WTC11 (cell line): Measurements from ENCODE around the gene TNNT3. TPM values are rescaled to one million over a fixed set of nuclear protein-coding genes. Genes with fewer than 3 reads are reported as not detected.

Experiments
- ATAC-seq: fragments of 200-7000 bp; cut with Tn5 transposase; 2 replicates; pipeline ENCODE4 v1.10.0; 2021; ENCODE audit warnings: mild to moderate bottlenecking, moderate library complexity
- CTCF ChIA-PET: fragments of 300-600 bp; sonication (Branson Sonifier 250); formaldehyde crosslinking; loops from one replicate; lab custom pipeline; 2021; ENCODE audit warnings: antibody characterized with exemption; lab: Charles Lee
- POLR2A ChIA-PET: fragments of 350-600 bp; sonication (Branson Sonifier 250); formaldehyde crosslinking; loops from one replicate; lab custom pipeline; 2021; ENCODE audit warnings: antibody characterized with exemption; lab: Charles Lee
- DNase-seq: peaks from one replicate; pipeline ENCODE4 v3.0.0; 2021; ENCODE audit warnings: low spot score
- H3K27ac Mint-ChIP-seq: 2 replicates; pipeline ENCODE4 v1.8.0; 2021; ENCODE audit warnings: mixed read lengths
- H3K27me3 Mint-ChIP-seq: 2 replicates; pipeline ENCODE4 v1.8.0; 2021; ENCODE audit warnings: low read depth, mild to moderate bottlenecking, moderate library complexity, mixed read lengths
- H3K36me3 Mint-ChIP-seq: 2 replicates; pipeline ENCODE4 v1.8.0; 2021; ENCODE audit warnings: mixed read lengths
- H3K4me1 Mint-ChIP-seq: 2 replicates; pipeline ENCODE4 v1.8.0; 2022; ENCODE audit warnings: mixed read lengths
- H3K4me3 Mint-ChIP-seq: 2 replicates; pipeline ENCODE4 v1.8.0; 2021; ENCODE audit warnings: mild to moderate bottlenecking, moderate library complexity, mixed read lengths
- H3K9me3 Mint-ChIP-seq: 2 replicates; pipeline ENCODE4 v1.8.0; 2021; ENCODE audit warnings: mixed read lengths
- CBFB ChIP-seq: sonication (generic); formaldehyde crosslinking; IDR thresholded peaks from 2 replicates; pipeline ENCODE4 v1.8.1; 2022; ENCODE audit warnings: mild to moderate bottlenecking, low read depth, missing genetic modification reagents
- ELF4 ChIP-seq: sonication (generic); formaldehyde crosslinking; IDR thresholded peaks from 2 replicates; pipeline ENCODE4 v1.8.1; 2022; ENCODE audit warnings: low read depth, mild to moderate bottlenecking, moderate library complexity, missing genetic modification reagents
- FOXK1 ChIP-seq: sonication (generic); formaldehyde crosslinking; IDR thresholded peaks from 2 replicates; pipeline ENCODE4 v1.8.0; 2022; ENCODE audit warnings: mild to moderate bottlenecking, moderate library complexity, missing genetic modification reagents
- GRHL2 ChIP-seq: fragments of 250-450 bp; sonication (Bioruptor Pico); IDR thresholded peaks from 2 replicates; pipeline ENCODE4 v1.8.0; 2022; ENCODE audit warnings: mild to moderate bottlenecking, moderate library complexity; ENCODE audit not compliant: insufficient replicate concordance, severe bottlenecking
- MXD4 ChIP-seq: fragments of 250-450 bp; sonication (Bioruptor Pico); IDR thresholded peaks from 2 replicates; pipeline ENCODE4 v1.8.0; 2021; ENCODE audit warnings: mild to moderate bottlenecking, moderate library complexity, borderline replicate concordance
- MYBL2 ChIP-seq: sonication (generic); formaldehyde crosslinking; IDR thresholded peaks from 2 replicates; pipeline ENCODE4 v1.8.1; 2023; ENCODE audit warnings: mild to moderate bottlenecking, moderate library complexity, missing genetic modification reagents
- NFE2L1 ChIP-seq: sonication (generic); formaldehyde crosslinking; IDR thresholded peaks from 2 replicates; pipeline ENCODE4 v1.8.1; 2023; ENCODE audit warnings: missing genetic modification reagents
- NR1H2 ChIP-seq: sonication (generic); formaldehyde crosslinking; IDR thresholded peaks from 2 replicates; pipeline ENCODE4 v1.9.0; 2021; ENCODE audit warnings: mild to moderate bottlenecking, moderate library complexity, missing genetic modification reagents
- NR2C2 ChIP-seq: sonication (generic); formaldehyde crosslinking; IDR thresholded peaks from 2 replicates; pipeline ENCODE4 v1.8.0; 2022; ENCODE audit warnings: mild to moderate bottlenecking, missing genetic modification reagents
- PRRX2 ChIP-seq: fragments of 250-450 bp; sonication (Bioruptor Pico); IDR thresholded peaks from 2 replicates; pipeline ENCODE4 v1.8.0; 2021; ENCODE audit warnings: mild to moderate bottlenecking
- RORB ChIP-seq: fragments of 250-450 bp; sonication (Bioruptor Pico); IDR thresholded peaks from 2 replicates; pipeline ENCODE4 v1.9.0; 2021; ENCODE audit warnings: mild to moderate bottlenecking
- SMAD3 ChIP-seq: sonication (generic); formaldehyde crosslinking; IDR thresholded peaks from 2 replicates; pipeline ENCODE4 v1.8.0; 2022; ENCODE audit warnings: missing genetic modification reagents, mild to moderate bottlenecking, borderline replicate concordance
- ZNF317 ChIP-seq: sonication (generic); formaldehyde crosslinking; IDR thresholded peaks from 2 replicates; pipeline ENCODE4 v1.8.1; 2023; ENCODE audit warnings: low read depth, mild to moderate bottlenecking, moderate library complexity, missing genetic modification reagents, borderline replicate concordance
- ZNF423 ChIP-seq: fragments of 250-450 bp; sonication (Bioruptor Pico); IDR thresholded peaks from 2 replicates; pipeline ENCODE4 v2.1.2; 2022; ENCODE audit warnings: mild to moderate bottlenecking, moderate library complexity
- total RNA-seq: library from RNA; stranded (reverse); gene quantifications from 3 replicates; pipeline ENCODE4 v1.2.3, GENCODE V29; 2021
- TF ChIP-seq, protein P1 (sequence below): sonication (generic); formaldehyde crosslinking; IDR thresholded peaks from 2 replicates; pipeline ENCODE4 v1.8.0; 2022; ENCODE audit warnings: mild to moderate bottlenecking, missing genetic modification reagents
- TF ChIP-seq, protein P2 (sequence below): sonication (generic); formaldehyde crosslinking; IDR thresholded peaks from 2 replicates; pipeline ENCODE4 v1.8.1; 2022; ENCODE audit warnings: missing genetic modification reagents, borderline replicate concordance
- TF ChIP-seq, protein P3 (sequence below): fragments of 250-450 bp; sonication (Bioruptor Pico); IDR thresholded peaks from 2 replicates; pipeline ENCODE4 v1.9.0; 2021; ENCODE audit warnings: mild to moderate bottlenecking
- TF ChIP-seq, protein P4 (sequence below): sonication (generic); formaldehyde crosslinking; IDR thresholded peaks from 2 replicates; pipeline ENCODE4 v1.8.0; 2023; ENCODE audit warnings: missing genetic modification reagents, mild to moderate bottlenecking, borderline replicate concordance
- TF ChIP-seq, protein P5 (sequence below): sonication (generic); formaldehyde crosslinking; IDR thresholded peaks from 2 replicates; pipeline ENCODE4 v1.8.0; 2022; ENCODE audit warnings: mild to moderate bottlenecking, missing genetic modification reagents

The TNNT3 gene
- total RNA-seq, 1 experiment from 2014 or later = not detected

DNA sequence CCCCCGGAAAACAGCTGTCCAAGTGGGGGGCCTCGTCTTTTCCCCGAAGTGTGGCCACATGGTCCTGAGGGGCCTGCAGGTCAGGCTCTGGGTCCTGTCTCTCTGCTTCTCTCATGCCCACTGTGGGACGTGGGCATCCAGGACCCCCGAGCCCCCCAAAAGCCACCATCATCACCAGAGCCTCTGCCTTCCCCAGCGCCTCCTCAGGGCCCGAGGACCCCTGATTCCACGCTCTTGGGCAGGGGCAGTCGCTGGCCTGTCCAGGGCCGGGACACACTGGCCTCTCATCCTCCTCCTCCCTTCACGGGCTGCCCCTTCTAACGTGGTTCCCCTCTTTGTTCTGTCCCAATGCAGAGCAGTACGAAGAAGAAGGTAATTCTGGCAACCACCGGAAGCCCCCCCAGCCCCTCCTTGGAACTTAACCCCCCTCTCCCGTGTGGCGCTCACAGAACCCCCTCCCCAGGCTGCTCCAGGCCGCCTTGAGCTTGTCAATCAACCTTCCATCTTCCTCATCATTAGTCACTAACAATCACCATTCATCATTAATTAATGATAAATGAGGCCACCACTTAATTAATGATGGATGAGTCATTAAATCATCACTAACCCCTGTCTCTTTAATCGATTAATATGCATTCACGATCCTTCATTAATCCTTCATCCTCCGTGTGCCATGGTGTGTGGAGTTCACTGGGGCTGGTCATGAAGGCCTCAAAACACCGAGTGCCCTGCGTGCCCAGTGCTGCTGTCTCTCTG is 3.9 kb downstream of the TNNT3 start:
- no peak for ATAC-seq
- no peaks in the 10 kb centered on the region for H3K9me3 Mint-ChIP-seq
- H3K27me3 Mint-ChIP-seq = no peaks in the 10 kb centered on the region; the same call in 1 of the 2 replicates
- H3K4me1 Mint-ChIP-seq = no peaks in the 10 kb centered on the region
- H3K27ac Mint-ChIP-seq = no peak overlapping the region
- ChIA-PET POLR2A (no interaction called here), CTCF (interaction anchor here (0.6 to 2.6 kb wide), 5 partner anchors 41 to 233 kb away, joined by 3 to 27 read pairs (median 10); no protein-coding TSS in a partner anchor)
- H3K36me3 Mint-ChIP-seq = no peaks in the 10 kb centered on the region
- DNase-seq = no peak
- no peak overlapping the region for H3K4me3 Mint-ChIP-seq
- TF ChIP-seq MXD4 = no peak
- TF ChIP-seq CBFB (CRISPR knock-in tag) = no peak
- TF ChIP-seq NFE2L1 (CRISPR knock-in tag) = no peak
- TF ChIP-seq ZNF423 (CRISPR knock-in tag) = no peak

DNA sequence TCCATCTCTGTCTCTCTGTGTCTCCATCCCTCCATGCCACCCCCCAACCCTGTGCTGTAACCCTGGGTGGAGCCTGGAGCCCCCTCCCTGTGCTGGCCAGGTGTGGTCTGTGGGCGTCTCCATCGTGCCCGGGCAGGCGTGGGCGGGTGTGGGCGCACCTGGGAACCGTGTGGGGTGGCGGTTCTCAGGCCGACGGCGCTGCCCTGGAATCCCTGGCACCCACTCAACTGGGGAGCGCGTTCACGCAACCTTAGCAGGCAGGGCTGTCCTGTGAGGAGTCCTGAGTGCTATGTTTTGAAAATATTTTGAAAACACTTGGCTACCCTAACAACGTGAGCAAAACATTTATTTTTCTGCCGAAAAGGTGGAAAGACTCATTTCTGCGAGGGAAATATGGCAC is 4.7 kb downstream of the TNNT3 start:
- DNase-seq = no peak
- Mint-ChIP-seq H3K4me1 (no peaks in the 10 kb centered on the region), H3K27ac (no peak overlapping the region), H3K27me3 (no peaks in the 10 kb centered on the region; the same call in 1 of the 2 replicates), H3K4me3 (no peak overlapping the region), H3K36me3 (no peaks in the 10 kb centered on the region), H3K9me3 (no peaks in the 10 kb centered on the region)
- POLR2A ChIA-PET = no interaction called here
- no peak for ATAC-seq
- CTCF ChIA-PET = interaction anchor here (0.7 kb wide), 1 partner anchor 42 kb away, joined by 3 read pairs; no protein-coding TSS in a partner anchor
- TF ChIP-seq NR2C2 (CRISPR knock-in tag) = no peak
- no peak for TF ChIP-seq RORB
- TF ChIP-seq ELF4 (CRISPR knock-in tag) = no peak
- TF ChIP-seq GRHL2 (CRISPR knock-in tag) = no peak
- TF ChIP-seq, protein P1, sequence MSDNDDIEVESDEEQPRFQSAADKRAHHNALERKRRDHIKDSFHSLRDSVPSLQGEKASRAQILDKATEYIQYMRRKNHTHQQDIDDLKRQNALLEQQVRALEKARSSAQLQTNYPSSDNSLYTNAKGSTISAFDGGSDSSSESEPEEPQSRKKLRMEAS (CRISPR knock-in tag) = no peak
- TF ChIP-seq, protein P2, sequence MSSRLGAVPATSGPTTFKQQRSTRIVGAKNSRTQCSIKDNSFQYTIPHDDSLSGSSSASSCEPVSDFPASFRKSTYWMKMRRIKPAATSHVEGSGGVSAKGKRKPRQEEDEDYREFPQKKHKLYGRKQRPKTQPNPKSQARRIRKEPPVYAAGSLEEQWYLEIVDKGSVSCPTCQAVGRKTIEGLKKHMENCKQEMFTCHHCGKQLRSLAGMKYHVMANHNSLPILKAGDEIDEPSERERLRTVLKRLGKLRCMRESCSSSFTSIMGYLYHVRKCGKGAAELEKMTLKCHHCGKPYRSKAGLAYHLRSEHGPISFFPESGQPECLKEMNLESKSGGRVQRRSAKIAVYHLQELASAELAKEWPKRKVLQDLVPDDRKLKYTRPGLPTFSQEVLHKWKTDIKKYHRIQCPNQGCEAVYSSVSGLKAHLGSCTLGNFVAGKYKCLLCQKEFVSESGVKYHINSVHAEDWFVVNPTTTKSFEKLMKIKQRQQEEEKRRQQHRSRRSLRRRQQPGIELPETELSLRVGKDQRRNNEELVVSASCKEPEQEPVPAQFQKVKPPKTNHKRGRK (CRISPR knock-in tag) = no peak
- no peak for TF ChIP-seq FOXK1 (CRISPR knock-in tag)
- TF ChIP-seq ZNF317 = no peak
- TF ChIP-seq, protein P3, sequence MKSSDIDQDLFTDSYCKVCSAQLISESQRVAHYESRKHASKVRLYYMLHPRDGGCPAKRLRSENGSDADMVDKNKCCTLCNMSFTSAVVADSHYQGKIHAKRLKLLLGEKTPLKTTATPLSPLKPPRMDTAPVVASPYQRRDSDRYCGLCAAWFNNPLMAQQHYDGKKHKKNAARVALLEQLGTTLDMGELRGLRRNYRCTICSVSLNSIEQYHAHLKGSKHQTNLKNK = no peak
- no peak for TF ChIP-seq SMAD3 (CRISPR knock-in tag)
- TF ChIP-seq NR1H2 (CRISPR knock-in tag) = no peak
- TF ChIP-seq, protein P4, sequence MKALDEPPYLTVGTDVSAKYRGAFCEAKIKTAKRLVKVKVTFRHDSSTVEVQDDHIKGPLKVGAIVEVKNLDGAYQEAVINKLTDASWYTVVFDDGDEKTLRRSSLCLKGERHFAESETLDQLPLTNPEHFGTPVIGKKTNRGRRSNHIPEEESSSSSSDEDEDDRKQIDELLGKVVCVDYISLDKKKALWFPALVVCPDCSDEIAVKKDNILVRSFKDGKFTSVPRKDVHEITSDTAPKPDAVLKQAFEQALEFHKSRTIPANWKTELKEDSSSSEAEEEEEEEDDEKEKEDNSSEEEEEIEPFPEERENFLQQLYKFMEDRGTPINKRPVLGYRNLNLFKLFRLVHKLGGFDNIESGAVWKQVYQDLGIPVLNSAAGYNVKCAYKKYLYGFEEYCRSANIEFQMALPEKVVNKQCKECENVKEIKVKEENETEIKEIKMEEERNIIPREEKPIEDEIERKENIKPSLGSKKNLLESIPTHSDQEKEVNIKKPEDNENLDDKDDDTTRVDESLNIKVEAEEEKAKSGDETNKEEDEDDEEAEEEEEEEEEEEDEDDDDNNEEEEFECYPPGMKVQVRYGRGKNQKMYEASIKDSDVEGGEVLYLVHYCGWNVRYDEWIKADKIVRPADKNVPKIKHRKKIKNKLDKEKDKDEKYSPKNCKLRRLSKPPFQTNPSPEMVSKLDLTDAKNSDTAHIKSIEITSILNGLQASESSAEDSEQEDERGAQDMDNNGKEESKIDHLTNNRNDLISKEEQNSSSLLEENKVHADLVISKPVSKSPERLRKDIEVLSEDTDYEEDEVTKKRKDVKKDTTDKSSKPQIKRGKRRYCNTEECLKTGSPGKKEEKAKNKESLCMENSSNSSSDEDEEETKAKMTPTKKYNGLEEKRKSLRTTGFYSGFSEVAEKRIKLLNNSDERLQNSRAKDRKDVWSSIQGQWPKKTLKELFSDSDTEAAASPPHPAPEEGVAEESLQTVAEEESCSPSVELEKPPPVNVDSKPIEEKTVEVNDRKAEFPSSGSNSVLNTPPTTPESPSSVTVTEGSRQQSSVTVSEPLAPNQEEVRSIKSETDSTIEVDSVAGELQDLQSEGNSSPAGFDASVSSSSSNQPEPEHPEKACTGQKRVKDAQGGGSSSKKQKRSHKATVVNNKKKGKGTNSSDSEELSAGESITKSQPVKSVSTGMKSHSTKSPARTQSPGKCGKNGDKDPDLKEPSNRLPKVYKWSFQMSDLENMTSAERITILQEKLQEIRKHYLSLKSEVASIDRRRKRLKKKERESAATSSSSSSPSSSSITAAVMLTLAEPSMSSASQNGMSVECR (CRISPR knock-in tag) = no peak
- no peak for TF ChIP-seq MYBL2
- TF ChIP-seq, protein P5, sequence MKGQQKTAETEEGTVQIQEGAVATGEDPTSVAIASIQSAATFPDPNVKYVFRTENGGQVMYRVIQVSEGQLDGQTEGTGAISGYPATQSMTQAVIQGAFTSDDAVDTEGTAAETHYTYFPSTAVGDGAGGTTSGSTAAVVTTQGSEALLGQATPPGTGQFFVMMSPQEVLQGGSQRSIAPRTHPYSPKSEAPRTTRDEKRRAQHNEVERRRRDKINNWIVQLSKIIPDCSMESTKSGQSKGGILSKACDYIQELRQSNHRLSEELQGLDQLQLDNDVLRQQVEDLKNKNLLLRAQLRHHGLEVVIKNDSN = no peak
- no peak for TF ChIP-seq PRRX2 (CRISPR knock-in tag)
